Measurements from ENCODE around the gene TBX1. TPM values are rescaled to one million over a fixed set of nuclear protein-coding genes. Genes with fewer than 3 reads are reported as not detected.

TBX1 gene
- total and polyA plus RNA-seq, 2 of the 8 experiments (the other 6 are each of a cell fraction or from before 2014, with no cell fraction given), result 0.28 TPM; not detected in 1

DNA sequence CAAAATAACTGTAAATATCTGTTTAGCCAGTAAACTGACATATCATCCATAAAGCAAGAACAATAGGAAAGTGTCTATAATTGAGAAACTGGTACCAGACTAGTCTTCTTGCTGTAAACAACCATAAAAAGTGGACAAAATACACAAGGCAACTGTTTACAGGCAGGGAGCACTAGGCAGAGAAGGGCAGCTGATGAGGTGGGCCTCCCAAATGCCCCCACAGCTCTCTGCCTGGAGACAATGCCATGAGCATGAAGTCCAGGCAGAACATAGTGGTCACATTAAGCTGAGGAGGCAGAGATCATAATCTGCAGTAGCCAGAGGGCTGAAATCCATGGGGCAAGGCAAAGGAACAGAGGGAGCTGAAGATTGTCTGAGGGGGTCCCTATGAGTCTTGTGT is 30.7 kb downstream of the TBX1 start:
- Histone ChIP-seq H3K14ac (ENCODE audit: insufficient read length) (no peak overlapping the region), H3K4ac (replicated peaks; ENCODE audit: insufficient read length, low read depth, low read length) (no peak overlapping the region), H2BK12ac (ENCODE audit: low read depth, low read length) (no peak overlapping the region), H4K20me1 (replicated peaks in 1 of 2; ENCODE audit: control insufficient read depth in 1 of 2, insufficient read depth in 2 of 2, low read length in 2 of 2) (peaks cover 0 to 7% of the 10 kb centered on the region in 2 experiments), H3K56ac (replicated peaks; ENCODE audit: insufficient read length, low read depth, low read length) (no peak overlapping the region), H3K27ac (ENCODE audit: low read depth, low read length) (no peak overlapping the region), H3K4me3 (ENCODE audit: extremely low read depth in 1 of 4, insufficient read depth in 2 of 4, low read depth in 3 of 4, low read length in 4 of 4) (no peak overlapping the region), H3K18ac (ENCODE audit: extremely low read depth, low read length) (no peak overlapping the region), H2BK15ac (ENCODE audit: low read length) (no peak overlapping the region), H3K36me3 (ENCODE audit: control insufficient read depth in 2 of 4, insufficient read depth in 4 of 4, low read length in 3 of 4) (no peaks in the 10 kb centered on the region), H4K8ac (ENCODE audit: extremely low read depth, insufficient read depth, low read length) (no peak overlapping the region), H2BK120ac (replicated peaks; ENCODE audit: low read depth, low read length) (no peak overlapping the region), H3K4me1 (replicated peaks in 1 of 4; ENCODE audit: control insufficient read depth in 3 of 4, insufficient read depth in 4 of 4, low read length in 3 of 4) (no peaks in the 10 kb centered on the region), H3K4me2 (ENCODE audit: insufficient read depth in 1 of 2, low read depth in 2 of 2, low read length in 2 of 2) (no peak overlapping the region), H2AFZ (ENCODE audit: low read length) (no peak overlapping the region), H3K79me2 (ENCODE audit: control insufficient read depth in 1 of 2, insufficient read depth in 2 of 2, low read length in 2 of 2) (no peaks in the 10 kb centered on the region), H3K9me3 (ENCODE audit: insufficient read depth in 2 of 2, low read depth in 1 of 2, low read length in 1 of 2) (no peaks in the 10 kb centered on the region), H3K79me1 (ENCODE audit: low read depth, low read length) (no peaks in the 10 kb centered on the region), H3K9ac (replicated peaks in 1 of 4; ENCODE audit: extremely low read depth in 1 of 4, low read depth in 3 of 4, low read length in 3 of 4) (no peak overlapping the region), H3K23me2 (ENCODE audit: low read depth, low read length) (no peaks in the 10 kb centered on the region), H2BK5ac (ENCODE audit: low read depth, low read length) (no peak overlapping the region), H4K5ac (ENCODE audit: insufficient read length, low read depth, low read length) (no peak overlapping the region), H3K27me3 (replicated peaks in 1 of 4; ENCODE audit: control insufficient read depth in 3 of 4, extremely low read depth in 1 of 4, insufficient read depth in 3 of 4, low read length in 3 of 4) (no peaks in the 10 kb centered on the region), H2BK20ac (ENCODE audit: low read length) (no peak overlapping the region), H2AK5ac (ENCODE audit: low read depth, low read length) (no peak overlapping the region), H3K23ac (ENCODE audit: insufficient read length) (no peak overlapping the region), H4K91ac (replicated peaks; ENCODE audit: insufficient read length, low read length) (no peak overlapping the region)
- FAIRE-seq (no peak), DNase-seq (ENCODE audit: low read depth in 1 of 2, low spot score in 2 of 2) (no peak)
- POLR2A ChIA-PET (ENCODE audit: partially characterized antibody), result no interaction called here
- CTCF ChIA-PET (ENCODE audit: partially characterized antibody), result interaction anchor here (0.9 to 1.9 kb wide), 5 partner anchors 10 to 119 kb away, joined by 3 to 12 read pairs (median 4); no protein-coding TSS in a partner anchor
- TF ChIP-seq RXRA (IDR thresholded peaks at IDR 0.05; ENCODE audit: insufficient read depth, low read depth, low read length), result no peak
- no peak for TF ChIP-seq EZH2 (IDR thresholded peaks at IDR 0.05; ENCODE audit: low read depth, low read length, severe bottlenecking)
- TF ChIP-seq CREB1 (IDR thresholded peaks at IDR 0.05), result no peak
- TF ChIP-seq SP4 (IDR thresholded peaks at IDR 0.05; ENCODE audit: low read length), result no peak
- TF ChIP-seq RNF2 (IDR thresholded peaks at IDR 0.05; ENCODE audit: borderline replicate concordance, low read depth, low read length, missing control alignments, poor library complexity, severe bottlenecking), result no peak
- TF ChIP-seq HDAC6 (IDR thresholded peaks at IDR 0.05; ENCODE audit: low read depth, low read length), result no peak
- TF ChIP-seq TAF1 (IDR thresholded peaks at IDR 0.05; ENCODE audit: low read depth, low read length), result no peak
- TF ChIP-seq, protein P1, sequence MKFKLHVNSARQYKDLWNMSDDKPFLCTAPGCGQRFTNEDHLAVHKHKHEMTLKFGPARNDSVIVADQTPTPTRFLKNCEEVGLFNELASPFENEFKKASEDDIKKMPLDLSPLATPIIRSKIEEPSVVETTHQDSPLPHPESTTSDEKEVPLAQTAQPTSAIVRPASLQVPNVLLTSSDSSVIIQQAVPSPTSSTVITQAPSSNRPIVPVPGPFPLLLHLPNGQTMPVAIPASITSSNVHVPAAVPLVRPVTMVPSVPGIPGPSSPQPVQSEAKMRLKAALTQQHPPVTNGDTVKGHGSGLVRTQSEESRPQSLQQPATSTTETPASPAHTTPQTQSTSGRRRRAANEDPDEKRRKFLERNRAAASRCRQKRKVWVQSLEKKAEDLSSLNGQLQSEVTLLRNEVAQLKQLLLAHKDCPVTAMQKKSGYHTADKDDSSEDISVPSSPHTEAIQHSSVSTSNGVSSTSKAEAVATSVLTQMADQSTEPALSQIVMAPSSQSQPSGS (IDR thresholded peaks at IDR 0.05; ENCODE audit: low read length), result no peak
- TF ChIP-seq, protein P2, sequence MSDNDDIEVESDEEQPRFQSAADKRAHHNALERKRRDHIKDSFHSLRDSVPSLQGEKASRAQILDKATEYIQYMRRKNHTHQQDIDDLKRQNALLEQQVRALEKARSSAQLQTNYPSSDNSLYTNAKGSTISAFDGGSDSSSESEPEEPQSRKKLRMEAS (IDR thresholded peaks at IDR 0.05), result no peak
- TF ChIP-seq TEAD4 (IDR thresholded peaks at IDR 0.05; ENCODE audit: low read depth, low read length), result no peak
- TF ChIP-seq, protein P3, sequence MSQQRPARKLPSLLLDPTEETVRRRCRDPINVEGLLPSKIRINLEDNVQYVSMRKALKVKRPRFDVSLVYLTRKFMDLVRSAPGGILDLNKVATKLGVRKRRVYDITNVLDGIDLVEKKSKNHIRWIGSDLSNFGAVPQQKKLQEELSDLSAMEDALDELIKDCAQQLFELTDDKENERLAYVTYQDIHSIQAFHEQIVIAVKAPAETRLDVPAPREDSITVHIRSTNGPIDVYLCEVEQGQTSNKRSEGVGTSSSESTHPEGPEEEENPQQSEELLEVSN (IDR thresholded peaks at IDR 0.05), result no peak
- TF ChIP-seq, protein P4, sequence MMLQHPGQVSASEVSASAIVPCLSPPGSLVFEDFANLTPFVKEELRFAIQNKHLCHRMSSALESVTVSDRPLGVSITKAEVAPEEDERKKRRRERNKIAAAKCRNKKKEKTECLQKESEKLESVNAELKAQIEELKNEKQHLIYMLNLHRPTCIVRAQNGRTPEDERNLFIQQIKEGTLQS (IDR thresholded peaks at IDR 0.05; ENCODE audit: insufficient read depth, low read depth, low read length), result no peak
